Suprapubic skin (tissue), 4 donors: ENCODE results near the gene CDNF. TPM values are rescaled to one million over a fixed set of nuclear protein-coding genes. Genes with fewer than 3 reads are reported as not detected.

Source experiments
- DNase-seq, 2 donors: peaks; one replicate each; pipeline ENCODE4 v3.0.0-alpha.2; 2019; ENCODE audit warnings: low spot score in 2 of 2
- H3K27ac ChIP-seq: fragments of 200-600 bp; sonication (generic); one replicate; pipeline ENCODE4 v1.5.1; 2019
- H3K27me3 ChIP-seq: fragments of 200-600 bp; sonication (generic); one replicate; pipeline ENCODE4 v1.5.1; 2019
- H3K36me3 ChIP-seq: fragments of 200-600 bp; sonication (generic); one replicate; pipeline ENCODE4 v1.5.1; 2019
- H3K4me1 ChIP-seq: fragments of 200-600 bp; sonication (generic); one replicate; pipeline ENCODE4 v1.5.1; 2019
- H3K4me3 ChIP-seq: fragments of 200-600 bp; sonication (generic); one replicate; pipeline ENCODE4 v1.5.1; 2019; ENCODE audit warnings: mild to moderate bottlenecking
- H3K9me3 ChIP-seq: fragments of 200-600 bp; sonication (generic); one replicate; pipeline ENCODE4 v1.5.1; 2019
- CTCF ChIP-seq, 2 donors: fragments of 200-600 bp in 1 of 2; fragments of 450-650 bp in 1 of 2; sonication (generic) in 1 of 2; IDR thresholded peaks; one replicate each; pipeline ENCODE4 v1.5.1; 2016 to 2019; ENCODE audit warnings: antibody characterized with exemption in 2 of 2, mild to moderate bottlenecking in 1 of 2, moderate library complexity in 1 of 2
- EP300 ChIP-seq: sonication (generic); formaldehyde crosslinking; IDR thresholded peaks from one replicate; pipeline ENCODE4 v1.6.1; 2017; ENCODE audit warnings: antibody characterized with exemption
- POLR2A ChIP-seq, 2 donors: fragments of 450-650 bp; IDR thresholded peaks; one replicate each; pipeline ENCODE4 v1.6.1; 2017; ENCODE audit warnings: antibody characterized with exemption in 2 of 2, mild to moderate bottlenecking in 2 of 2, moderate library complexity in 2 of 2
- POLR2AphosphoS5 ChIP-seq, 3 donors: sonication (generic); formaldehyde crosslinking; IDR thresholded peaks; one replicate each; pipeline ENCODE4 v1.6.1; 2017; ENCODE audit warnings: antibody characterized with exemption in 3 of 3
- WGBS: methylation state at CpG from one replicate; pipeline ENCODE4 v1.1.5; 2018; 5-methylcytosine and 5-hydroxymethylcytosine counted together
- total RNA-seq, 4 donors: library from RNA; depleted of rRNA; stranded (reverse); fragments of >200 nt; gene quantifications; one replicate each; pipeline ENCODE4 v1.1.0, GENCODE V29; 2016

Gene CDNF
- total RNA-seq, 4 donors from 2014 or later, result 2.3 to 5.3 (median 4.3) TPM

- no peak for DNase-seq
- WGBS, result 98% methylated on average over 3 of the region's 3 CpGs
- Histone ChIP-seq H3K4me3 (no peak overlapping the region), H3K9me3 (no peaks in the 10 kb centered on the region), H3K4me1 (no peaks in the 10 kb centered on the region), H3K27ac (no peak overlapping the region), H3K36me3 (peaks cover 29% of the 10 kb centered on the region), H3K27me3 (no peaks in the 10 kb centered on the region)
- TF ChIP-seq POLR2AphosphoS5 (IDR thresholded peaks at IDR 0.05) (no peak), POLR2A (IDR thresholded peaks at IDR 0.05) (no peak), CTCF (IDR thresholded peaks at IDR 0.05) (no peak), EP300 (no peak)
Observed at GRCh38 chr10:14852236-14852635, 14.4 kb upstream of the CDNF start.

- Histone ChIP-seq H3K36me3 (peaks cover 52% of the 10 kb centered on the region), H3K27me3 (no peaks in the 10 kb centered on the region), H3K4me3 (no peak overlapping the region), H3K4me1 (no peaks in the 10 kb centered on the region), H3K9me3 (no peaks in the 10 kb centered on the region), H3K27ac (no peak overlapping the region)
- 81% methylated on average over 2 of the region's 2 CpGs for WGBS
- no peak for DNase-seq
- TF ChIP-seq POLR2A (IDR thresholded peaks at IDR 0.05) (no peak), POLR2AphosphoS5 (IDR thresholded peaks at IDR 0.05) (no peak)
Observed at GRCh38 chr10:14844948-14845347, 7.1 kb upstream of the CDNF start.

GRCh38 chr10:14843327-14843988 is 5.6 kb upstream of the CDNF start:
- TF ChIP-seq EP300 (no peak), POLR2AphosphoS5 (IDR thresholded peaks at IDR 0.05) (no peak), POLR2A (IDR thresholded peaks at IDR 0.05) (no peak), CTCF (IDR thresholded peaks at IDR 0.05) (no peak)
- Histone ChIP-seq H3K36me3 (peaks cover 45% of the 10 kb centered on the region), H3K27me3 (no peaks in the 10 kb centered on the region), H3K27ac (no peak overlapping the region), H3K9me3 (no peaks in the 10 kb centered on the region), H3K4me1 (peaks cover 10% of the 10 kb centered on the region), H3K4me3 (no peak overlapping the region)
- no peak for DNase-seq
- 93% methylated on average over 15 of the region's 15 CpGs for WGBS

- Histone ChIP-seq H3K27me3 (no peaks in the 10 kb centered on the region), H3K9me3 (no peaks in the 10 kb centered on the region), H3K4me3 (no peak overlapping the region), H3K36me3 (peaks cover 43% of the 10 kb centered on the region), H3K27ac (no peak overlapping the region), H3K4me1 (peaks cover 19% of the 10 kb centered on the region)
- 93% methylated on average over 2 of the region's 2 CpGs for WGBS
- DNase-seq, result no peak
- no peak for TF ChIP-seq POLR2AphosphoS5 (IDR thresholded peaks at IDR 0.05)
- no peak for TF ChIP-seq CTCF (IDR thresholded peaks at IDR 0.05)
- TF ChIP-seq POLR2A (IDR thresholded peaks at IDR 0.05), result no peak
- no peak for TF ChIP-seq EP300
Observed at GRCh38 chr10:14840178-14840577, 2.3 kb upstream of the CDNF start.

GRCh38 chr10:14839305-14839695 is 1.5 kb upstream of the CDNF start:
- Histone ChIP-seq H3K27me3 (no peaks in the 10 kb centered on the region), H3K27ac (no peak overlapping the region), H3K4me1 (peaks cover 19% of the 10 kb centered on the region), H3K4me3 (peak overlapping the region; percentile 96), H3K9me3 (no peaks in the 10 kb centered on the region), H3K36me3 (peaks cover 34% of the 10 kb centered on the region)
- 11% methylated on average over 14 of the region's 14 CpGs for WGBS
- no peak for TF ChIP-seq POLR2A (IDR thresholded peaks at IDR 0.05)
- no peak for TF ChIP-seq EP300
- no peak for TF ChIP-seq POLR2AphosphoS5 (IDR thresholded peaks at IDR 0.05)
- DNase-seq, result no peak

- peaks cover 29% of the 10 kb centered on the region for H3K36me3 ChIP-seq
- under 1% methylated on average over 21 of the region's 60 CpGs for WGBS
- DNase-seq, result peak in 1 of 2 donors; percentile 84
Observed at GRCh38 chr10:14838582-14839304, 906 bp upstream of the CDNF start.

More at GRCh38 chr10:14838582-14839304, 906 bp upstream of the CDNF start:
- no peak for TF ChIP-seq POLR2AphosphoS5 (IDR thresholded peaks at IDR 0.05)
- no peak for TF ChIP-seq CTCF (IDR thresholded peaks at IDR 0.05)
- TF ChIP-seq POLR2A (IDR thresholded peaks at IDR 0.05), result no peak
- no peak for TF ChIP-seq EP300
- Histone ChIP-seq H3K9me3 (no peaks in the 10 kb centered on the region), H3K4me1 (peaks cover 19% of the 10 kb centered on the region), H3K27ac (peak overlapping the region; percentile 95), H3K27me3 (no peaks in the 10 kb centered on the region), H3K4me3 (peak overlapping the region; percentile 96)
